HepG2 (cell line): ENCODE results near the gene IFIT3. TPM values are rescaled to one million over a fixed set of nuclear protein-coding genes. Genes with fewer than 3 reads are reported as not detected.
A peak's percentile ranks its signal among the peaks of the same experiment; 100 is the strongest.

ENCODE experiments used
- BHLHE40 ChIP-seq: IDR thresholded peaks from 2 replicates; pipeline ENCODE4 v1.6.1; 2011; ENCODE audit warnings: low read length, improper control_type of control experiment
- DRAP1 ChIP-seq: IDR thresholded peaks from 2 replicates; pipeline ENCODE4 v1.6.1; 2016; ENCODE audit warnings: missing genetic modification reagents, missing compliant biosample characterization
- ETV5 ChIP-seq: IDR thresholded peaks from 2 replicates; pipeline ENCODE4 v1.6.1; 2018; ENCODE audit warnings: missing biosample characterization, missing genetic modification reagents, inconsistent platforms, borderline replicate concordance
- GABPB1 ChIP-seq: IDR thresholded peaks from 2 replicates; pipeline ENCODE4 v1.6.1; 2016; ENCODE audit warnings: mild to moderate bottlenecking, missing genetic modification reagents, moderate library complexity, missing compliant biosample characterization
- KAT2B ChIP-seq: fragments of 150-350 bp; IDR thresholded peaks from 2 replicates; pipeline ENCODE4 v1.6.1; 2014; ENCODE audit warnings: low read depth, low read length, borderline replicate concordance
- MAFF ChIP-seq: IDR thresholded peaks from 2 replicates; pipeline ENCODE4 v1.6.1; 2011; ENCODE audit warnings: low read depth, low read length, improper control_type of control experiment
- MIER3 ChIP-seq: IDR thresholded peaks from 2 replicates; pipeline ENCODE4 v1.6.1; 2016; ENCODE audit warnings: missing compliant biosample characterization, borderline replicate concordance
- PITX1 ChIP-seq: sonication (generic); formaldehyde crosslinking; IDR thresholded peaks from 2 replicates; pipeline ENCODE4 v1.5.1; 2020; ENCODE audit warnings: mild to moderate bottlenecking, missing genetic modification reagents
- TBX3 ChIP-seq: fragments of 450-650 bp; IDR thresholded peaks from 2 replicates; pipeline ENCODE4 v1.6.1; 2017; ENCODE audit warnings: antibody characterized with exemption, mild to moderate bottlenecking, inconsistent platforms, borderline replicate concordance
- TFAP4 ChIP-seq: sonication (generic); IDR thresholded peaks from 2 replicates; pipeline ENCODE4 v1.6.1; 2016; ENCODE audit warnings: low read depth, borderline replicate concordance
- ZNF160 ChIP-seq: sonication (generic); formaldehyde crosslinking; IDR thresholded peaks from 2 replicates; pipeline ENCODE4 v1.8.0; 2022; ENCODE audit warnings: mild to moderate bottlenecking, inconsistent platforms, missing genetic modification reagents
- ZNF350 ChIP-seq: sonication (generic); formaldehyde crosslinking; IDR thresholded peaks from 2 replicates; pipeline ENCODE4 v1.4.0; 2020; ENCODE audit warnings: mild to moderate bottlenecking, low read depth, missing genetic modification reagents, borderline replicate concordance
- ZNF891 ChIP-seq: sonication (generic); formaldehyde crosslinking; IDR thresholded peaks from 2 replicates; pipeline ENCODE4 v1.5.0; 2020; ENCODE audit warnings: mild to moderate bottlenecking, missing genetic modification reagents
- polyA plus RNA-seq, 8 experiments: library from polyadenylated mRNA; depleted of rRNA in 3 of 8; stranded (reverse) in 7 of 8; unstranded in 1 of 8; fragments of >200 nt; fragmentation: Illumina TruSeq in 4 of 8; extraction: Trizol in 4 of 8; gene quantifications; 2 replicates each; pipeline versions ENCODE4 v1.2.1 to v1.2.3, GENCODE V29; 2011 to 2016; ENCODE audit warnings: low read depth in 4 of 8, missing spikeins in 1 of 8, mixed read lengths in 1 of 8; ENCODE audit not compliant: insufficient read depth in 1 of 8
- total RNA-seq, 5 experiments: library from RNA; depleted of rRNA; stranded (reverse); fragments of >200 nt; fragmentation: Illumina TruSeq; extraction: Trizol; gene quantifications; 2 replicates each; pipeline ENCODE4 v1.2.3, GENCODE V29; 2016; ENCODE audit warnings: low read depth in 1 of 5
- TF ChIP-seq, protein P1 (sequence below): sonication (generic); formaldehyde crosslinking; IDR thresholded peaks from 2 replicates; pipeline ENCODE4 v1.4.0; 2020; ENCODE audit warnings: missing genetic modification reagents, borderline replicate concordance
- TF ChIP-seq, protein P2 (sequence below): IDR thresholded peaks from 2 replicates; pipeline ENCODE4 v1.6.1; 2012; ENCODE audit warnings: inconsistent platforms
- TF ChIP-seq, protein P3 (sequence below): IDR thresholded peaks from 2 replicates; pipeline ENCODE4 v1.6.1; 2016; ENCODE audit warnings: mild to moderate bottlenecking
- TF ChIP-seq, protein P4 (sequence below): sonication (generic); formaldehyde crosslinking; IDR thresholded peaks from 2 replicates; pipeline ENCODE4 v1.9.0; 2021; ENCODE audit warnings: missing genetic modification reagents, mild to moderate bottlenecking, borderline replicate concordance

The IFIT3 gene
- total and polyA plus RNA-seq, 2 of the 13 experiments (the other 11 are each of a cell fraction or from before 2014, with no cell fraction given), result 0.48 to 3.1 TPM

- TF ChIP-seq, protein P1, sequence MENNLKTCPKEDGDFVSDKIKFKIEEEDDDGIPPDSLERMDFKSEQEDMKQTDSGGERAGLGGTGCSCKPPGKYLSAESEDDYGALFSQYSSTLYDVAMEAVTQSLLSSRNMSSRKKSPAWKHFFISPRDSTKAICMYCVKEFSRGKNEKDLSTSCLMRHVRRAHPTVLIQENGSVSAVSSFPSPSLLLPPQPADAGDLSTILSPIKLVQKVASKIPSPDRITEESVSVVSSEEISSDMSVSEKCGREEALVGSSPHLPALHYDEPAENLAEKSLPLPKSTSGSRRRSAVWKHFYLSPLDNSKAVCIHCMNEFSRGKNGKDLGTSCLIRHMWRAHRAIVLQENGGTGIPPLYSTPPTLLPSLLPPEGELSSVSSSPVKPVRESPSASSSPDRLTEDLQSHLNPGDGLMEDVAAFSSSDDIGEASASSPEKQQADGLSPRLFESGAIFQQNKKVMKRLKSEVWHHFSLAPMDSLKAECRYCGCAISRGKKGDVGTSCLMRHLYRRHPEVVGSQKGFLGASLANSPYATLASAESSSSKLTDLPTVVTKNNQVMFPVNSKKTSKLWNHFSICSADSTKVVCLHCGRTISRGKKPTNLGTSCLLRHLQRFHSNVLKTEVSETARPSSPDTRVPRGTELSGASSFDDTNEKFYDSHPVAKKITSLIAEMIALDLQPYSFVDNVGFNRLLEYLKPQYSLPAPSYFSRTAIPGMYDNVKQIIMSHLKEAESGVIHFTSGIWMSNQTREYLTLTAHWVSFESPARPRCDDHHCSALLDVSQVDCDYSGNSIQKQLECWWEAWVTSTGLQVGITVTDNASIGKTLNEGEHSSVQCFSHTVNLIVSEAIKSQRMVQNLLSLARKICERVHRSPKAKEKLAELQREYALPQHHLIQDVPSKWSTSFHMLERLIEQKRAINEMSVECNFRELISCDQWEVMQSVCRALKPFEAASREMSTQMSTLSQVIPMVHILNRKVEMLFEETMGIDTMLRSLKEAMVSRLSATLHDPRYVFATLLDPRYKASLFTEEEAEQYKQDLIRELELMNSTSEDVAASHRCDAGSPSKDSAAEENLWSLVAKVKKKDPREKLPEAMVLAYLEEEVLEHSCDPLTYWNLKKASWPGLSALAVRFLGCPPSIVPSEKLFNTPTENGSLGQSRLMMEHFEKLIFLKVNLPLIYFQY (CRISPR knock-in tag), result no peak
- TF ChIP-seq BHLHE40, result 0 out of 2 replicates have a peak, but pooled peaks have one; percentile 18
- no peak for TF ChIP-seq GABPB1 (CRISPR knock-in tag)
- TF ChIP-seq TFAP4, result no peak
- TF ChIP-seq PITX1 (CRISPR knock-in tag), result no peak
- TF ChIP-seq ZNF350 (CRISPR knock-in tag), result no peak
- peak; percentile 65; the same call in 1 of the 2 replicates for TF ChIP-seq ETV5 (CRISPR knock-in tag)
- TF ChIP-seq, protein P2, sequence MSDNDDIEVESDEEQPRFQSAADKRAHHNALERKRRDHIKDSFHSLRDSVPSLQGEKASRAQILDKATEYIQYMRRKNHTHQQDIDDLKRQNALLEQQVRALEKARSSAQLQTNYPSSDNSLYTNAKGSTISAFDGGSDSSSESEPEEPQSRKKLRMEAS, result peak; percentile 30; the same call in 1 of the 2 replicates
- no peak for TF ChIP-seq KAT2B
- no peak for TF ChIP-seq ZNF160
- no peak for TF ChIP-seq MAFF
- TF ChIP-seq DRAP1 (CRISPR knock-in tag), result no peak
- TF ChIP-seq, protein P3, sequence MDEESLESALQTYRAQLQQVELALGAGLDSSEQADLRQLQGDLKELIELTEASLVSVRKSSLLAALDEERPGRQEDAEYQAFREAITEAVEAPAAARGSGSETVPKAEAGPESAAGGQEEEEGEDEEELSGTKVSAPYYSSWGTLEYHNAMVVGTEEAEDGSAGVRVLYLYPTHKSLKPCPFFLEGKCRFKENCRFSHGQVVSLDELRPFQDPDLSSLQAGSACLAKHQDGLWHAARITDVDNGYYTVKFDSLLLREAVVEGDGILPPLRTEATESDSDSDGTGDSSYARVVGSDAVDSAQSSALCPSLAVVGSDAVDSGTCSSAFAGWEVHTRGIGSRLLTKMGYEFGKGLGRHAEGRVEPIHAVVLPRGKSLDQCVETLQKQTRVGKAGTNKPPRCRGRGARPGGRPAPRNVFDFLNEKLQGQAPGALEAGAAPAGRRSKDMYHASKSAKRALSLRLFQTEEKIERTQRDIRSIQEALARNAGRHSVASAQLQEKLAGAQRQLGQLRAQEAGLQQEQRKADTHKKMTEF, result peak; percentile 46
- 0 out of 2 replicates have a peak, but pooled peaks have one; percentile 43 for TF ChIP-seq MIER3 (CRISPR knock-in tag)
- TF ChIP-seq TBX3, result peak; percentile 75; the same call in 1 of the 2 replicates
- no peak for TF ChIP-seq ZNF891 (CRISPR knock-in tag)
- TF ChIP-seq, protein P4, sequence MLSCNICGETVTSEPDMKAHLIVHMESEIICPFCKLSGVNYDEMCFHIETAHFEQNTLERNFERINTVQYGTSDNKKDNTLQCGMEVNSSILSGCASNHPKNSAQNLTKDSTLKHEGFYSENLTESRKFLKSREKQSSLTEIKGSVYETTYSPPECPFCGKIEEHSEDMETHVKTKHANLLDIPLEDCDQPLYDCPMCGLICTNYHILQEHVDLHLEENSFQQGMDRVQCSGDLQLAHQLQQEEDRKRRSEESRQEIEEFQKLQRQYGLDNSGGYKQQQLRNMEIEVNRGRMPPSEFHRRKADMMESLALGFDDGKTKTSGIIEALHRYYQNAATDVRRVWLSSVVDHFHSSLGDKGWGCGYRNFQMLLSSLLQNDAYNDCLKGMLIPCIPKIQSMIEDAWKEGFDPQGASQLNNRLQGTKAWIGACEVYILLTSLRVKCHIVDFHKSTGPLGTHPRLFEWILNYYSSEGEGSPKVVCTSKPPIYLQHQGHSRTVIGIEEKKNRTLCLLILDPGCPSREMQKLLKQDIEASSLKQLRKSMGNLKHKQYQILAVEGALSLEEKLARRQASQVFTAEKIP, result no peak
These were observed 49.7 kb upstream of the IFIT3 start (continued) for GRCh38 chr10:89278034-89278535.
